ENCODE measurements around the gene R3HCC1L. TPM values are rescaled to one million over a fixed set of nuclear protein-coding genes. Genes with fewer than 3 reads are reported as not detected.

The R3HCC1L gene
- total RNA-seq, 1 experiment from 2014 or later: 10.7 TPM

DNA sequence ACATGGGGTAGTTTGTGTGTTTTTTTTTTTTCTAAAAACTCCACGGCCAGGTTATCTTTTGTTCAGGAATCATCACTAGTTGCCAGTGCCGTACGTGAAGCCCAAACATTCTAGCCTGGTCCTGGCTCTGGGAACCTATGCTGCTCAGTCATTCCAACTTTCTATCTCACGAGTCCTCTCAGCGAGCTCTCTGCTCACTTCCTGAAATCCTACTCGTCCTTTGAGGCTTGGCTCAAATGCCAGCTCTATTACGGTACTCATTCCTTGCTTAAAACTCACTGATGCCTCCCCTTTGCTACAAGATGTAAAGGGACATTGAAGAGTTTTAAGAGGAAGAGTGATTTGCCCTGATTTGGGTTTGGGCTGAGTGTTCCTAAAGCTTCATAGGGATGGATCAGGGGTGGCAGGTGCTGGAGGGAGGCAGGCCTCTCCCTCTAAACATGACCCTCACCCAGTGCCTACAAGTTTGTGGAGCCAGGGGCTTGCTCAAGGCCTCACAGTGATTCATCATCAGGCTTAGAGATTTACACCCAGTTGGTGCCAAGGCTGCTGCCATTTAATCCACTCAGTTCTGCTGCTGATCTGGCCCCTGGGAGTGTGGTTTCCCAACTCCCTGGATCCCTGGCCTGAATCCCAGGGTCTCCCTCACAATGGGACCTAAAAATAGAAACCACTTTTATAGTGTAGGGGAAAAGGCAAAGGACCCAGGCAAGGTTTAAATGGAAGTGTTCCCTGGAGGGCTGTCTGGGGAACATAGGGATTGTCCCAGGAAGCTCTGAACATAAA is 46.1 kb upstream of the R3HCC1L start:
- no TSS peak for BruUV-seq (replicated peaks)
- ChIA-PET CTCF (interaction anchor here (0.7 to 0.9 kb wide), 2 partner anchors 42 to 267 kb away, joined by 3 read pairs; no protein-coding TSS in a partner anchor), POLR2A (no interaction called here)
- peaks cover 6% of the 10 kb centered on the region for H3K27me3 Mint-ChIP-seq (ENCODE audit: insufficient read depth, unreplicated experiment)
- no peaks in the 10 kb centered on the region for H3K4me1 Mint-ChIP-seq (ENCODE audit: insufficient read depth, unreplicated experiment)
- TF ChIP-seq, protein P1, sequence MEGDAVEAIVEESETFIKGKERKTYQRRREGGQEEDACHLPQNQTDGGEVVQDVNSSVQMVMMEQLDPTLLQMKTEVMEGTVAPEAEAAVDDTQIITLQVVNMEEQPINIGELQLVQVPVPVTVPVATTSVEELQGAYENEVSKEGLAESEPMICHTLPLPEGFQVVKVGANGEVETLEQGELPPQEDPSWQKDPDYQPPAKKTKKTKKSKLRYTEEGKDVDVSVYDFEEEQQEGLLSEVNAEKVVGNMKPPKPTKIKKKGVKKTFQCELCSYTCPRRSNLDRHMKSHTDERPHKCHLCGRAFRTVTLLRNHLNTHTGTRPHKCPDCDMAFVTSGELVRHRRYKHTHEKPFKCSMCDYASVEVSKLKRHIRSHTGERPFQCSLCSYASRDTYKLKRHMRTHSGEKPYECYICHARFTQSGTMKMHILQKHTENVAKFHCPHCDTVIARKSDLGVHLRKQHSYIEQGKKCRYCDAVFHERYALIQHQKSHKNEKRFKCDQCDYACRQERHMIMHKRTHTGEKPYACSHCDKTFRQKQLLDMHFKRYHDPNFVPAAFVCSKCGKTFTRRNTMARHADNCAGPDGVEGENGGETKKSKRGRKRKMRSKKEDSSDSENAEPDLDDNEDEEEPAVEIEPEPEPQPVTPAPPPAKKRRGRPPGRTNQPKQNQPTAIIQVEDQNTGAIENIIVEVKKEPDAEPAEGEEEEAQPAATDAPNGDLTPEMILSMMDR (IDR thresholded peaks at IDR 0.05; ENCODE audit: unreplicated experiment): no peak
- no peaks in the 10 kb centered on the region for H3K36me3 Mint-ChIP-seq (ENCODE audit: insufficient read depth, unreplicated experiment)
- peak; percentile 57 for DNase-seq (ENCODE audit: unreplicated experiment)
- no peaks in the 10 kb centered on the region for H3K9me3 Mint-ChIP-seq (ENCODE audit: unreplicated experiment)
- intact Hi-C loops (cut with micrococcal nuclease): no loop called here
- no peak overlapping the region for H3K4me3 Mint-ChIP-seq (ENCODE audit: unreplicated experiment)
- no peak overlapping the region for H3K27ac Mint-ChIP-seq (ENCODE audit: low read depth, unreplicated experiment)

DNA sequence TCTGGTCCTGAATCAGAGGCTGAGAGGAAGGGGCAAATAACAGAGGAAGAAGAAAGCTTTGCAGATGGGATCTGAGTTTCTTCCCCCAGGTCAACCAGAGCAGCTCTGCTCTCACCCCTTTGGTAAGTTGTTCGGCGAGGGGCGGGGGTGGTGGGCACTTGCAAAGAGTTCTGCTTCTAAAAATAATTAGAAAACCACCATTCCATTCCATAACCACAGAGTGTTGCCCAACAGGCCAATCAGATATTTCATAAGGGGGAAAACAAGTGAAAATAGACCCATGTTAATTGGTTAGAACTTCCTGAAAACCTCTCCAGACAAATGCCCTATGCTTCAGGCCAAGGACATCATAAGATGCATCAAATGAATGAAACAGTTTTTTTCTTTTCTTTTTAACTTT is 43.6 kb upstream of the R3HCC1L start:
- Mint-ChIP-seq H3K27me3 (ENCODE audit: insufficient read depth, unreplicated experiment) (peaks cover 19% of the 10 kb centered on the region), H3K27ac (ENCODE audit: low read depth, unreplicated experiment) (no peak overlapping the region), H3K4me1 (ENCODE audit: insufficient read depth, unreplicated experiment) (no peaks in the 10 kb centered on the region), H3K36me3 (ENCODE audit: insufficient read depth, unreplicated experiment) (no peaks in the 10 kb centered on the region), H3K9me3 (ENCODE audit: unreplicated experiment) (no peaks in the 10 kb centered on the region), H3K4me3 (ENCODE audit: unreplicated experiment) (no peak overlapping the region)
- CTCF ChIA-PET: no interaction called here
- TF ChIP-seq, protein P1 (IDR thresholded peaks at IDR 0.05; ENCODE audit: unreplicated experiment): no peak
- DNase-seq (ENCODE audit: unreplicated experiment): no peak
- POLR2A ChIA-PET: no interaction called here
- intact Hi-C loops (cut with micrococcal nuclease): no loop called here
- BruUV-seq (replicated peaks): no TSS peak

DNA sequence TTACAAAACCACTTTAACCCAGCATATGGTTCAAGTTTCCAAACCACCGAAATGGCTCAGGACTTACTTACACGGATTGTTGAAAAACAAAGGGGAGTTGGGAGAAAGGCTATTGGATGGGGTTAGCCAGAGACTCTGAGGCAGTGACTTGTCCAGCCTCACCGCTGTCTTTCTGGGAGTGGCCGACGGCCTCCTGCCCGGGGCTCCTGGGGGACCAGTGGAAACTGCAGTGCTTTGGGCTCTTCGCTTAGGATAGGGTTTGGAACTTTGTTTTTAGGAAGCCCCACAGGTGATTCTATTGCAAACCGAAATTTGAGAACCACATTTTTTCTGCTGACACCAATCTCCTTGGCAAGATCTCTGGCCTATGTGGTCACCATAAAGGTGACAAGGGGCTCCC is 38.1 kb upstream of the R3HCC1L start:
- no peaks in the 10 kb centered on the region for H3K4me1 Mint-ChIP-seq (ENCODE audit: insufficient read depth, unreplicated experiment)
- no peak overlapping the region for H3K27ac Mint-ChIP-seq (ENCODE audit: low read depth, unreplicated experiment)
- no TSS peak for BruUV-seq (replicated peaks)
- no peaks in the 10 kb centered on the region for H3K36me3 Mint-ChIP-seq (ENCODE audit: insufficient read depth, unreplicated experiment)
- intact Hi-C loops (cut with micrococcal nuclease): no loop called here
- DNase-seq (ENCODE audit: unreplicated experiment): no peak
- no peaks in the 10 kb centered on the region for H3K9me3 Mint-ChIP-seq (ENCODE audit: unreplicated experiment)
- ChIA-PET CTCF (no interaction called here), POLR2A (no interaction called here)
- TF ChIP-seq, protein P1 (IDR thresholded peaks at IDR 0.05; ENCODE audit: unreplicated experiment): no peak
- no peak overlapping the region for H3K4me3 Mint-ChIP-seq (ENCODE audit: unreplicated experiment)
- peaks cover 19% of the 10 kb centered on the region for H3K27me3 Mint-ChIP-seq (ENCODE audit: insufficient read depth, unreplicated experiment)

DNA sequence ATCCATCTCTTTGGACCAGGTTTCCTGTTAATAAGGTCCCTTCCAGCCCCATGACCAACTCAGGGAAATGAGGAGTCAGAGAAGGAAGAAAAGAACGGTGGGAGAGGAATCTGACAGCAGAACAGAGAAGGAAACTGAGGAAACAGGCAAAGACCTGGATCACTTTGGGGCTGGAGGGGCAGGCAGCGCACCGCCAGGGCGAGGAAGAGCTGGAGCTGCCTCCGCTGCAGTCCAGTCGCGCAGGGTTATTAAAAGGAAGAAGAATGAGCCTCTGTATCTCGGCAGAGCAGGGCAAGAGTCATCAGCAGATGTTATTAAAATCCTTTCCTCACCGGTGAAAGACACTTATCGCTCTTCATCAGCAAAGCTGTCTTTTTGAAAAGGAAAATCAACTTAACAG is 37.7 kb upstream of the R3HCC1L start:
- DNase-seq (ENCODE audit: unreplicated experiment): no peak
- TF ChIP-seq, protein P1 (IDR thresholded peaks at IDR 0.05; ENCODE audit: unreplicated experiment): no peak
- Mint-ChIP-seq H3K36me3 (ENCODE audit: insufficient read depth, unreplicated experiment) (no peaks in the 10 kb centered on the region), H3K27me3 (ENCODE audit: insufficient read depth, unreplicated experiment) (peaks cover 19% of the 10 kb centered on the region), H3K4me1 (ENCODE audit: insufficient read depth, unreplicated experiment) (no peaks in the 10 kb centered on the region), H3K27ac (ENCODE audit: low read depth, unreplicated experiment) (no peak overlapping the region), H3K4me3 (ENCODE audit: unreplicated experiment) (no peak overlapping the region), H3K9me3 (ENCODE audit: unreplicated experiment) (no peaks in the 10 kb centered on the region)
- no TSS peak for BruUV-seq (replicated peaks)
- CTCF ChIA-PET: no interaction called here
- intact Hi-C loops (cut with micrococcal nuclease): no loop called here
- POLR2A ChIA-PET: no interaction called here

Data from MCF 10A (cell line).